Stimulated activated CD8-positive, alpha-beta memory T cell treated with anti-CD3 and anti-CD28 coated beads, Interleukin-15, amount 100 ng/mL, for 24 hours (primary cell): Measurements from ENCODE around the gene ACOT7.

Experiments
- DNase-seq: peaks from one replicate; pipeline ENCODE4 v3.0.0-alpha.2; 2020; ENCODE audit warnings: low read depth

The ACOT7 gene

GRCh38 chr1:6424619-6425593, 31.3 kb upstream of the ACOT7 start, which contains the start of gene ESPN:
Gene ESPN, plus strand, starts transcription at chr1:6424776. Its CDS starts 180 bp downstream, at chr1:6424956.
- no peak for DNase-seq

GRCh38 chr1:6424000-6424565, 30.5 kb upstream of the ACOT7 start:
- DNase-seq, result no peak

DNA sequence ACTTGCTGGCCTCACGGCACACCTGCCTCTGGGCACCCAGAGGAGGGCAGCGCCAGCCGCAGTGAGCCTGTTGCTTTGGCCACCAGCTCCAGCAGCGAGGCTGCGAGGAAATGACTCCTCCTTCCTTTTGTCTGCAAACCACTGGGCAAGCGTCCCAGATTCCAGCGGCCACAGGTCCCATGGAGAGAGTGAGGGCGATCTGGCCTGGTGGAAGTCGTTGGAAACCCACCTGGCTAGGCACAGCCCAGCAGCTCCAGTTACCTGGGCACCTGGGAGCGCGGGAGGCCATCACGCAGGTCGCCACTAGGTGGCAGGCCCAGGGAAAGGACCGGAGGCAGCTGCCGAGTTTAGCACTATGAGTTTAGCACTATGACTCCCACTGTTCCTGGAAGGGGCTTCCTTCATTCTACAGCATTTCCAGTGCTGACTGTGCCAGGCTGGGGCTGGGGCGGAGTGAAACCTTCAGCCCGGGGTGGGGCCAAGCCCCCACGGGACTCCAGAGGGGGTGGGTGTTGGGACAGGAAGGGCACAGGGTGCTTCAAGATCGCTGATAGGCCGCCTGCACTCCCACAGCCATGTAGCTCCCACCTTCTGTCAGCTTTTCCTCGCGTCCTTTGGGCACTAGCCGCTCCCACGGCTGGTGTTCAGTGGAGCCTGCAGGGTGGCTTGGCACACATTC, 29.9 kb upstream of the ACOT7 start:
- DNase-seq, result peak; percentile 29

DNA sequence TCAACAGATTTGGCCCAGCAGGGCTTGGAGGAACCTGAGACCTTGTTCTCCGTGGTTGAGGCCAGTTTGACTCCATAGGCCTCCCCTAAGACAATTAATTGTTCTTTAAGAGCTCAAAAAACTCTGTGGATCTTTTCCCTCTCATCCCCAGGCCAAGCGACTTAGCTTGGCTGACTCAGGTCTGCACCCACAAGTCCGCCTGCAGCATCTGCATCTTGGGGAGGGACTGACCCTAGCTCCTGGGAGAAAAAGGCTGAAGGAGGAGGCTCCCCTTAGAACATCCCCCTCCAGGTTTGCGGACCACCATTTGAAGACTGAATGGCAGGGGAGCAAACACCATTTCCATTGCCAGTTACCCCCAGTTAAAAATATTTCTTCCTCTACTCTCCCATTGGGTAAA, 27.7 kb upstream of the ACOT7 start:
- DNase-seq, result no peak

DNA sequence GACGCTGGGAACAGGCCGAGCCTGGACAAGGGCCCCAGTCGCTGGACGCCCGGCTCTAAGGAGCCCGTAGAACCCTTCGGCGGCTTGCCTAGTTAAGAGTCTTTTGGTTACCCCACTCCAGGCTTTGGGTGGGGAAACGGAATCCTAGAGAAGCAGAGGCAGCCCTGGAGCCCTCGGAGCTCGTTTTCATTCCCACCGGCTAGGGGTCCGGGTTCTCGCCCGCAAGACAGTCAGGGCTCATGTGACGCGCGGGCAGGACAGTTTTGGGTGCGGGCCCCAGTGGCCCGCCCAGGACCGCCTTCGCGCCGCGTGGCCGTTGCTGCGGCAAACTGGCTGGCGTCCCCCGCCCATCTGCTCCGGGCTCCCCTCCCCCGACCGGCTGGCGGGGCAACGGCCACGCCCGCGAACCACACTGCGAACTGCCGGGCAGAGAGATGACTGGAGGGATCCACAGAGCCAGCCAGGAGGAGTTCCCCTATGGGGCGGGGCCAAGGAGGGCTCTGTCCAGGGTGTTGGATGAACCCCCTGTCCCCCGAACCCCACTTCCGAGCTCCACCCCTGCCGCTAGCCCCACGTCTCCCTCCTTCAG, 27.0 kb upstream of the ACOT7 start:
- no peak for DNase-seq

DNA sequence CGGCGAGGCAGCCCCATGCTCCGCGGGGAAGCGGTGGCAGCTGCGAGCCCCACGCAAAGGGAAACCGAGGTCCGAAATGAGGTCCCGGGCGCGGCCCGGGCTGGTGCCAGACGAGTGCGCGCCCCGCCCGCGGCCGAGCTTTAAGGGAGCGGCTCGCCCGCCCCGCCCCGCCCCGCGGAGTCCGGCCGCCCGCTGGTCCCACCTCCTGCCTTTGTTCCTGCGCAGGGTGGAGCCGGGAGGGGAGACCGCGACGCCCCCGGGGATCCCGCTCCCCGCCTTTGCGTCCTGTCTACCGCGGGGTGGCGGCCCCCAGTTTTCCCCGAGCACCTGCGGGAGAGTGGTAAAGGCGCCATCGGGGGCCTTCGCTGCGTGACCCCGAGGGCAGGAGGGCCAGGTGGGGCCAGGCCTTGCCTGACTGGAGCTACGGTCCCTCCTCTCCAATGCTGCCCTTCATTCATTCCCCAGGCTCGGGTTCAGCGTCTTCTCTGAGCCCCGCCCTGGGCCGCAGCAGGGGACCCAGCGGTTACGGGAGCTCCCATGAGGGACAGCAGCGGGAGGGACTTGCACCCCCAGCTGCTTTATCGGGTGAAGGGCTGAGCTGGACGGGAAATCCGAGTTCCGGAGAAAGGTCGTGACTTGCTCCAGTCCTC, 26.4 kb upstream of the ACOT7 start, which contains the start of gene HES2:
Gene HES2, minus strand, starts transcription at position 116 of the 650 bp plus-strand sequence. Its CDS starts 99 bp downstream, at position 17.
- no peak for DNase-seq

GRCh38 chr1:6419397-6419803, 25.8 kb upstream of the ACOT7 start:
- no peak for DNase-seq

DNA sequence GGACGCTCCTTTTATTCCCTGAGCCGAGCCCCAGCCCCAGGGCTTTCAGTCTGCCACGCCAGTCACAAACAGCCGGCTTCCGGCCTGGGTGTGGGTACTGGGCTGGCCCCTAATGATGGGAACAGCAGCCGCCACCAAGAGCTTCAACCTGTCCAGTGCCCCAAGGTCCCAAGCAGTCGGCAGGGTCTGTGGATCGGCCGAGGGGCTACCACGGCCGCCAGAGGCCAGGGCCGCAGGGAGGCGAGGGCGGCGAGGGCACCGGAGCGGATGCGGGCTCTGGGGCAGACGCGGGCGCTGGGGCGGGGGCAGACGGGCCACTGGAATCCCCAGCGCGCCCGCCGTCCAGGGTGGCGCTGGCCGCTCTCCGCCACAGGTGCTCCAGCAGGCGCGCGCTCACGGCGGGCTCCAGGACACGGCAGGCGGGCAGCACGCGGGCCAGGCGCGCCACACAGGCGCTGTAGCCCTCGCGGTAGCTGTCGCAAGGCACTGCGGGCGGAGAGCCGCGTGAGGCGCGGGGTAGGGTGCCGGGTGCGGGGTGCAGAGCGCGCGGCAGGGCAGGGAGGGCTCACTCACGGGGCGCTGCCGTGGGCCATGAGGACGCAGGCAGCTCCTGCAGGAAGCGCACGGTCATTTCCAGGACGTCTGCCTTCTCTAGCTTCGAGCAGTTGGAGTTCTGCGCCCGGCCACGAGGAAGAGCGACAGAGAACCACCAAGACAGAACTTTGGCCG, 25.3 kb upstream of the ACOT7 start:
- DNase-seq, result no peak

DNA sequence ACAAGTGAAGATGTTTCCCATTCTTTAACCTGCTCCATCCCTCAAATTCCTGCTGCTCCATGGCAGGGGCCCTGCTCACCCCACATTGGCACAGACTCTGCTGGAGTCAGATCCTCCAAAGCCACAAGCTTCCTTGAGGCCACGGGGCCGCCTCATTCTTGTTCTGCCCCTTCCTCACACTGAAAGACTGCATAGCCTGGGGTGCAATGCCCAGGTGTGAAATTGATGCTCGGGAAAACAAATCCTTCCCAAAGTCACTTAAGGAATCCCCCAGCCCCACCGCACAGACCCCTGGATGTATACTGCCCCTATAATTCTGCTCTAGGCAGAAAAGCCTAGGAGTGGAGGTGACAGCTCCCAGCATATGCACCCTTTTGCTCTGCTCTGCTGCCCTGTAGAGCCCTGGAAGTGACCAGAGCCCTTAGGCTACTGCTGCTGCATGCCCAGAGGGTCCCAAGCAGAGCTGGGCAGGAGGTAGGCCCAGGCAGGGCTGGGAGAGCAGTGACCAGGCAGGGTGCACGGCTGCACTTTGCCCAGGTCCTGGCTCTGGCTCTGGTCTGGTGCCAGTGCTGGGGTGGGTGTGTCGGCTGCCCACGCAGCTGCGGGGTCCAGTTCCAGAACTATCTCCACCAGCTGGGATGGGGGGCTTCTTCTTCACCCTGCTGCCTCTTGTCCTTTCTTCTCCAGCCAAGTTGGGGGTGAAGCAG, 24.5 kb upstream of the ACOT7 start:
- no peak for DNase-seq

- no peak for DNase-seq
Measured at GRCh38 chr1:6416906-6417305, 23.3 kb upstream of the ACOT7 start.

GRCh38 chr1:6416295-6416656, 22.7 kb upstream of the ACOT7 start:
- DNase-seq, result no peak

DNA sequence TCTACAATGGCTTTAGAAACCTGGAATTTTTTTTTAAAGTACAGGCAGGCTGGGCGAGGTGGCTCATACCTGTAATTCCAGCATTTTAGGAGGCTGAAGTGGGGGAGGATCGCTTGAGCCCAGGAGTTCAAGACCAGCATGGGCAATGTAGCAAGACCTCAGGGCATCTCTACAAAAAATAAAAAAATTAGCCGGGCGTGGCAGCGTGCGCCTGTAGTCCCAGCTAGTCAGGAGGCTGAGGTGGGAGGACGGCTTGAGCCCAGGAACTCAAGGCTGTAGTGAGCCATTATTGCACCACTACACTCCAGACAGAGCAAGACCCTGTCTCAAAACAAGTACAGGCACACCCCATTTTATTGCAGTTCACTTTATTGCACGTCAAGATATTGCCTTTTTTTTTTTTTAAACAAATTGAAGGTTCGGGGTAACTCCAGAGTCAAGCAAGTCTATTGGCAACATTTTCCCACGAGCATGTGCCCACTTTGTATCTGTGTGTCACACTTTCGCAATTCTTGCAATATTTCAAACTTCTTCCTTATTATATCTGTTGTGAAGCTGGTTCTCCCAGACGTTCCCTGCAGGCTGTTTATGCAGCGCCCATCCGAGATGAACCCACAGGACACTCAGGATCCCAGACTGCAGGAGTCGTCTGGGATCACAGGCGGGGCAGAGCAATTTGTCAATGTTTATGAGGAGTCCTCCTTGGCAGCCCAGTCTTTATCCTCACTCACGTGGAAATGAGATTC, 21.5 kb upstream of the ACOT7 start:
- no peak for DNase-seq

DNA sequence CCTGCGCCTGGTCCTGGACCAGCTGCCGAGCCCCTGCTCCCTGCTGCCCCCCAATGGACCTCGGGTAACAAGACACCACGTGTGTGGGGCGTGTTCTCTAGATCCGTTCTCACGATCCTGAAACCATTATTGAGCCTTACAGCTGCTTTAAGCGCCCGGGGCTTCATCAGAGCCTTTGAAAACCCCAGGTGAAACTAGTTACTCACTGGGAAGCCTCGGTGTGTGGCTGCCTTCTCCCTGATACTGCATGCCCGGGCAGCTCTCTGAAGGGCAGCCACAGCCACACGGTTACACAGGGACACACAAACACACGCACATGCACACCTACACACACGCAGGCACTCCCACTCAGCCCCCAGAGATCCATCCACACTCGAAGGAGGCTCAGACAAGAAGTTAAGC, 20.9 kb upstream of the ACOT7 start:
- no peak for DNase-seq

GRCh38 chr1:6412896-6413295, 19.3 kb upstream of the ACOT7 start:
- DNase-seq, result no peak

DNA sequence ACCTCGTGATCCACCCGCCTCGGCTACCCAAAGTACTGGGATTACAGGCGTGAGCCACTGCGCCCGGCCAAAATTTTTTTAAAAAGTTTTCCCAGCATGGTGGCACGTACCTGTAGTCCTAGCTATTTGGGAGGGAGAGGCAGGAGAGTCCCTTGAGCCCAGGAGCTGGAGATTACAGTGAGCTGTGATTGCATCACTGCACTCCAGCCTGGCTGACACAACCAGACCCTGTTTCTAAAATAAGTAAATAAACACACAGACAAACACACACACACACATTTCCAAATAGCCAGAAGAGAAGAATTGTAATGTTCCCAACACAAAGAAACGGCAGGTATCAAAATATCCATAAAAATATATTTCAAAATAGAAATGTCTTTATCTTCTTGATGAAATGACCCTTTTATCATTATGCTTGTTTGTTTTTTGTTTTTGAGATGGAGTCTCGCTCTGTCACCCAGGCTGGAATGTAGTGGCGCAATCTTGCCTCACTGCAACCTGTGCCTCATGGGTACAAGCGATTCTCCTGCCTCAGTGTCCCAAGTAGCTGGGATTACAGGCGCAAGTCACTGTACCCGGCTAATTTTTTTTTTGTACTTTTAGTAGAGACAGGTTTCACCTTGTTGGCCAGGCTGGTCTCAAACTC, 16.8 kb upstream of the ACOT7 start:
- DNase-seq, result no peak

- no peak for DNase-seq
Measured at GRCh38 chr1:6409733-6410132, 16.2 kb upstream of the ACOT7 start.

DNA sequence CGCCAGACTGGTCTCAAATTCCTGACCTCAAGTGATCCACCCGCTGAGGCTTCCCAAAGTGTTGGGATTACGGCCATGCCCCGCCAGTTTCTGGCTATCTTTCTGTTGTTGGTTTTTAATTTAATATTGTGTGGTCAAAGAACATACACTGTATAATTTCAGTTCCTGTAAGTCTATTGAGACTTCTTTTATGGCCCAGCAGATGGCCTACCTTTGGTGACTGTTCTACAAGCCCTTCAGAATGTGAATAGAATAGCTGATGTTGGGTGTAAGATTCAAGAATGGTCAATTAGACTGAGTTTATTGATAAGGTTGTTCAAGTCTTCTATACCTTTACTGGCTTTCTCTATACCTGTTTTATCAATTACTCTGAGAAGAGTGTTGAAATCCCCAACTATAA, 15.5 kb upstream of the ACOT7 start:
- no peak for DNase-seq

DNA sequence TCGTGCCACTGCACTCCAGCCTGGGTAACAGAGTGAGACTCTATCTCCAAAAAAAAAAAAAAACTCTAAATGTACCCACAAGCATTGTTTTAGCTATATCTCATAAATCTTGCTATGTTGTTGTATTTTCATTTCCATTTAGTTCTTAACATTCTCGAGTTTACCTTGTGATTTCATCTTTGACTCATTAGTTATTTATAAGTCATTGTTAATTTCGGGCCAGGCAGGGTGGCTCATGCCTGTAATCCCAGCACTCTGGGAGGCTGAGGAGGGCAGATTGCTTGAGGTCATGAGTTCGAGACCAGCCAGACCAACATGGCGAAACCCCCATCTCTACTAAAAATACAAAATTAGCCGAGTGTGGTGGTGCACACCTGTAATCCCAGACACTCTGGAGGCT, 14.5 kb upstream of the ACOT7 start:
- DNase-seq, result no peak

DNA sequence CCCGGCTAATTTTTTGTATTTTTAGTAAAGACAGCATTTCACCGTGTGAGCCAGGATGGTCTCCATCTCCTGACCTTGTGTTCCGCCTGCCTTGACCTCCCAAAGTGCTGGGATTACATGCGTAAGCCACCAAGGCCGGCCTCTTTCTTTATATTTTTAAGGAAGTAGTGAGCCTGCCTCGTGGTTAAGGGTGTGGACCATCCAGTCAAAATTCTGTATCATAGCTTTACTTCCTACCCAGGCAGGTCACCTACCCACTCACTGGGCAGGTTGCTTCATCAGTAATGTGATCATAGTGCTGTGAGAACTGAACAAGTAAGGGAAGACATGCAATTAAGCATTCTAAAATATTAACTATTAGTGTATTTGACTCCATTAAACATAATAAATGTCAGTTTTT, 8.1 kb upstream of the ACOT7 start:
- DNase-seq, result no peak
